Pancreas (tissue), 10 donors: ENCODE measurements around the gene TACR2. TPM values are rescaled to one million over a fixed set of nuclear protein-coding genes. Genes with fewer than 3 reads are reported as not detected.

Experiments
- ATAC-seq, 4 donors: fragments of 200-7000 bp; cut with Tn5 transposase; one replicate each; pipeline versions ENCODE4 v1.8.0 to v1.9.1; 2020; ENCODE audit warnings: mild to moderate bottlenecking in 4 of 4, moderate library complexity in 4 of 4
- DNase-seq, 6 donors: peaks; one replicate each; pipeline ENCODE4 v3.0.0-alpha.2; 2020
- FAIRE-seq: peaks from 2 replicates; lab custom pipeline; 2012; peaks lifted over from hg19 to GRCh38; lab: Jason Lieb, UNC
- H3K27ac ChIP-seq, 4 donors: fragments of 200-600 bp; sonication (generic); 1 replicate in 3 of 4; 2 replicates in 1 of 4; pipeline versions ENCODE4 v1.5.0 to v1.8.0; 2020
- H3K27me3 ChIP-seq, 4 donors: fragments of 200-600 bp; one replicate each; pipeline ENCODE4 v1.8.0; 2021
- H3K36me3 ChIP-seq, 3 donors: fragments of 200-600 bp; sonication (generic) in 1 of 3; one replicate each; pipeline versions ENCODE4 v1.5.0 to v1.8.0; 2020 to 2021
- H3K4me1 ChIP-seq, 3 donors: fragments of 200-600 bp; one replicate each; pipeline ENCODE4 v1.8.0; 2021
- H3K4me3 ChIP-seq, 4 donors: fragments of 200-600 bp; sonication (generic) in 2 of 4; one replicate each; pipeline versions ENCODE4 v1.5.0 to v1.8.0; 2020 to 2021
- H3K9me3 ChIP-seq, 4 donors: fragments of 200-600 bp; one replicate each; pipeline ENCODE4 v1.8.0; 2021
- CTCF ChIP-seq, 4 donors: fragments of 200-600 bp; sonication (generic) in 3 of 4; IDR thresholded peaks; one replicate each; pipeline versions ENCODE4 v1.5.0 to v1.8.0; 2021; ENCODE audit warnings: antibody characterized with exemption in 4 of 4
- WGBS, 2 donors: extraction: QIAGEN DNeasy Blood & Tissue Kit; methylation state at CpG; one replicate each; pipeline ENCODE4 v1.1.7; 2013; 5-methylcytosine and 5-hydroxymethylcytosine counted together
- intact Hi-C, 3 donors: fragments of 100-400 bp; cut with DNase I; formaldehyde crosslinking; loops; one replicate each; pipeline versions ENCODE4 v1.11.1 to v1.14.2; 2022
- polyA plus RNA-seq, 2 donors: library from polyadenylated mRNA; stranded (reverse); fragments of 200-250 nt; gene quantifications; one replicate each; pipeline ENCODE4 v1.2.3, GENCODE V29; 2013
- total RNA-seq, 6 donors: library from RNA; stranded (reverse); fragmentation: NEBNext Ultra II Directional in 4 of 6; extraction: Animal tissue kit (Norgen Biotek cat#: 25700) in 4 of 6; gene quantifications; one replicate each; pipeline versions ENCODE4 v1.2.1 to v1.2.4, GENCODE V29; 2021 to 2023
- donor health status: healthy with polysubstance abuse.
- donor health status: DM: no; HTN: no; CAD: no; lungs with moderate emphysema.
- donor health status: DM: no; HTN: no; CAD: no.
- donor health status: control.
- donor health status: control.
- donor health status: Bipolar disorder and iron deficiency.
- donor health status: DM: yes; HTN: yes; CAD: no.
- donor health status: DM: no; HTN: no; CAD: no.
- donor health status: DM: no; HTN: no; CAD: no.
- donor health status: DM: yes; HTN: yes; CAD: no.

The TACR2 gene
- total and polyA plus RNA-seq, 8 donors: 0.12 to 0.28 (median 0.15) TPM; not detected in 2

GRCh38 chr10:69434169-69434568 is 17.5 kb upstream of the TACR2 start:
- Histone ChIP-seq H3K36me3 (no peaks in the 10 kb centered on the region), H3K9me3 (no peaks in the 10 kb centered on the region), H3K4me1 (peaks cover 0 to 13% (median 0%) of the 10 kb centered on the region in 3 donors), H3K27ac (no peak overlapping the region), H3K27me3 (no peaks in the 10 kb centered on the region), H3K4me3 (no peak overlapping the region)
- intact Hi-C loops: no loop called here
- DNase-seq (no peak), ATAC-seq (no peak), FAIRE-seq (no peak)
- WGBS, 2 donors: 69 to 72% methylated on average over 2 of the region's 2 CpGs
- TF ChIP-seq CTCF (IDR thresholded peaks at IDR 0.05): no peak

- no peaks in the 10 kb centered on the region for H3K9me3 ChIP-seq
- no peaks in the 10 kb centered on the region for H3K36me3 ChIP-seq
- no peaks in the 10 kb centered on the region for H3K27me3 ChIP-seq
- no peak overlapping the region for H3K27ac ChIP-seq
- intact Hi-C loops: loop anchor here in 2 of 3 donors (5.0 to 10.0 kb wide), 2 partner anchors 79 to 217 kb away; no protein-coding TSS in a partner anchor
- DNase-seq (no peak), FAIRE-seq (no peak), ATAC-seq (peak in 1 of 4 donors; percentile 19)
- no peak for TF ChIP-seq CTCF (IDR thresholded peaks at IDR 0.05)
- H3K4me1 ChIP-seq: peaks cover 0 to 6% (median 4%) of the 10 kb centered on the region in 3 donors
- H3K4me3 ChIP-seq: no peak overlapping the region
- 37 to 39% methylated on average over 8 of the region's 8 CpGs for WGBS, 2 donors
Measured at GRCh38 chr10:69428165-69428564, 11.4 kb upstream of the TACR2 start.

GRCh38 chr10:69426376-69426727 is 9.6 kb upstream of the TACR2 start:
- FAIRE-seq: no peak
- WGBS, 2 donors: 83 to 93% methylated on average over 4 of the region's 4 CpGs
- intact Hi-C loops: loop anchor here in 2 of 3 donors (5.0 to 10.0 kb wide), 2 partner anchors 81 to 218 kb away; no protein-coding TSS in a partner anchor
- Histone ChIP-seq H3K4me1 (peaks cover 0 to 6% (median 4%) of the 10 kb centered on the region in 3 donors), H3K27me3 (no peaks in the 10 kb centered on the region), H3K9me3 (no peaks in the 10 kb centered on the region), H3K36me3 (no peaks in the 10 kb centered on the region), H3K27ac (peak overlapping the region in 2 of 4 donors; percentile 53), H3K4me3 (no peak overlapping the region)
- no peak for TF ChIP-seq CTCF (IDR thresholded peaks at IDR 0.05)
- ATAC-seq: peak in 2 of 4 donors; percentile 6 to 8
- no peak for DNase-seq

GRCh38 chr10:69425511-69426298 is 9.0 kb upstream of the TACR2 start:
- peak; percentile 60 to 78 (median 76) for ATAC-seq
- Histone ChIP-seq H3K9me3 (no peaks in the 10 kb centered on the region), H3K4me3 (no peak overlapping the region), H3K4me1 (peaks cover 0 to 6% (median 4%) of the 10 kb centered on the region in 3 donors), H3K36me3 (no peaks in the 10 kb centered on the region), H3K27ac (peak overlapping the region in 2 of 4 donors; percentile 53), H3K27me3 (no peaks in the 10 kb centered on the region)
- 22 to 26% methylated on average over 5 of the region's 5 CpGs for WGBS, 2 donors
- FAIRE-seq: no peak
- no peak for DNase-seq
- intact Hi-C loops: loop anchor here in 2 of 3 donors (5.0 to 10.0 kb wide), 2 partner anchors 82 to 219 kb away; no protein-coding TSS in a partner anchor
- TF ChIP-seq CTCF (IDR thresholded peaks at IDR 0.05): no peak
